GM10248 (cell line): ENCODE results near the gene RXFP1.

Experiments used
- CTCF ChIA-PET: fragments of 300-600 bp; sonication (Branson Sonifier 250); formaldehyde crosslinking; extraction: SDS; loops from one replicate; lab custom pipeline; 2021; ENCODE audit warnings: antibody characterized with exemption; lab: Yijun Ruan, JAX
- POLR2A ChIA-PET: fragments of 350-650 bp; sonication (Branson Sonifier 250); formaldehyde crosslinking; extraction: SDS; loops from one replicate; lab custom pipeline; 2020; ENCODE audit warnings: antibody characterized with exemption; lab: Yijun Ruan, JAX
- DNase-seq: peaks from one replicate; pipeline ENCODE4 v3.0.0; 2012; ENCODE audit errors: extremely low spot score
- CTCF ChIP-seq: IDR thresholded peaks from 2 replicates; pipeline ENCODE4 v1.5.1; 2012; ENCODE audit warnings: mild to moderate bottlenecking, low read depth; ENCODE audit errors: extremely low read depth, missing control alignments, control extremely low read depth

Gene RXFP1

DNA sequence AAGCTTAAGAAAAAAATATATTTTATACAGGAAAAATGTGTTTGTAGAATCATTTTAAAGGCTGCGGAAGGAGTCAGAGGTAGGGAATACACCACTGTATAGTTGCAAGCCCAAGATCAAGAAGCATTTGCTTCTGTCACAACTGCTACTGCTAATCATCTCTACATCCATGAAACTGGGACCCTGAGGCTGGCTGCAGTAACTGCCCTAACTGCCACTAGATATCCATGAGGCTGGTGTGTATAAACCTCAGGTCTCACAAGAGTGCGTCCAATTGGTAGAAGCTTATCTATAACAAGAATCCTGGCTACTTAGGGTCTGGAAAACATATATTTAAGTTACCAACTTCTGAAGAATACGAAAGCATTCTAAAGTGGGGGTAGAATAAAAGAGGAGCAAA, 69.1 kb downstream of the RXFP1 start:
- TF ChIP-seq CTCF, result no peak
- ChIA-PET CTCF (no interaction called here), POLR2A (no interaction called here)
- no peak for DNase-seq

- TF ChIP-seq CTCF, result no peak
- POLR2A ChIA-PET, result no interaction called here
- CTCF ChIA-PET, result interaction anchor here (0.9 to 1.5 kb wide), 3 partner anchors 11 to 102 kb away, joined by 3 to 4 read pairs (median 3); no protein-coding TSS in a partner anchor
- no peak for DNase-seq
Observed at GRCh38 chr4:158597879-158598596, 76.4 kb downstream of the RXFP1 start.

DNA sequence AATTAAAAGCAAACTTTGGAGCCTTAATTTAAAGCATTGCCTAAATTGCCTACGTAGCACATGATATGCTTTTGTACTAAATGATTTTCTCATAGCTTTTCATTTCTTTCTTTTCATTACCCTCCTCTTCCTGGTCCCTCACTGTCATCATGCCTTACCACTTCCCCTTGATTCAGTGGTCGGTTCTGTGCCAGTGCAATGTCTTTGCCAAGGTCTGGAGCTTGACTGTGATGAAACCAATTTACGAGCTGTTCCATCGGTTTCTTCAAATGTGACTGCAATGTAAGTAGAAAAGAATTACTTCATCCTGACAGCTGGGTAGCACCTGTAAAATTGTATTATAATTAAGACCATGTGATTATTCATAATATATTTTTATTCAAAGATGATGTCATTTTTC, 77.5 kb downstream of the RXFP1 start:
- ChIA-PET CTCF (interaction anchor here (0.9 kb wide), 1 partner anchor 103 kb away, joined by 3 read pairs; no protein-coding TSS in a partner anchor), POLR2A (no interaction called here)
- DNase-seq, result no peak
- TF ChIP-seq CTCF, result no peak

DNA sequence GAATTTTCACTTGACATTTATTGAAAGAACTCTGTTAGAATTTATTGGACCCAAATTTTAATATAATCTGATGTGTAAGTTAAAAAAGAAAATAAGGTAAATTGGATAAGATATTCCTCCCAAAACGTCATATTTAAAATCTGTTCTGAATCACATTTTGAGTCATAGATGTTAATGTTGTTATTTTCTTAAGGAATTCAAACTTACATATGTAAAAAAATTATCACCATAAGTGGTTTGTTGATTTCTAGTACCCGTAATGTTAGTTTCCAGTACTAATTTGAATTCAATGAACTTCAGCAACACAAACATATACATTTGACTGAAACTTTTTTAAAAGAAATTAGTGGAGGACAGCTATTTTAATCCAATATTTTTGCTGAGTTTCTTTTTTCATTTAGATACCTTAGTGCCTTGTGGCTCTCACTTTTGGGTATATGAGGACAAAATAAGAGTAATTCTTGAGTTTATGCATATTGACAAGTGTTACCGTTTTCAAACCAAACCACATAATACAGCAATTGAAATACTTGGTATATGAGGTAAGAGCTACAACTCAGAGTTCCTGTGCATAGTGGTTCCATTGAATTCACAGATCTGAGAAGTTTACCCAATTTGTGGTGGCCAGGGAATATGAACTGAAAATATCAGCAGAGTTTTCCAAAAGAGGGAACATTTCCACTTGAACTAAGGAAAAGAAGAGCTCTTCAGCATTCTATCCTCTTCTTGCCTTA, 78.2 kb downstream of the RXFP1 start:
- POLR2A ChIA-PET, result no interaction called here
- no peak for TF ChIP-seq CTCF
- CTCF ChIA-PET, result interaction anchor here (1.2 kb wide), 1 partner anchor 26 kb away, joined by 4 read pairs; no protein-coding TSS in a partner anchor
- DNase-seq, result no peak

DNA sequence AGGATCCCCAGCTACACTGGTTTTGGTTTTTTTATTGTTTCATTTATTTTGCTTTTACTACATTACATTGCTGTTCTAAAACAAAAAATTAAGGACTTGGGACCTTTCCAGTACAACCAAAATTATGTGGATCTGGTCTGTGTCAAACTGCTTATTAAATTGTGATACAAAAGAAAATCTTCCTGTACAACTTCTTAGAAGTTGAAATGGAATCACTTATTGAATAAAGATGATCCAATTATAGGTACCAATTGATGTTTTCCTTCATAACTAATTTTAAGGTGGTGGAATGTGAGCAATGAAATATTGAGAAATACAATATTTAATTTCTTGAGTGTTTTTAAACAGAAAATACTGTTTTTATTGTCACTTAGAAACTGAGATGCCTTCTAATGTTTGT, 82.7 kb downstream of the RXFP1 start:
- no peak for TF ChIP-seq CTCF
- ChIA-PET POLR2A (no interaction called here), CTCF (no interaction called here)

GRCh38 chr4:158605393-158605792, 83.7 kb downstream of the RXFP1 start:
- ChIA-PET CTCF (interaction anchor here (1.1 kb wide), 1 partner anchor 11 kb away, joined by 3 read pairs; no protein-coding TSS in a partner anchor), POLR2A (no interaction called here)
- no peak for DNase-seq
- TF ChIP-seq CTCF, result no peak

More for the DNA sequence above, 82.7 kb downstream of the RXFP1 start:
- DNase-seq, result no peak
